GM20000 (cell line): Measurements from ENCODE around the gene OR1K1.

Experiments used
- DNase-seq: peaks from one replicate; pipeline ENCODE4 v3.0.0; 2012; ENCODE audit warnings: low spot score
- TF ChIP-seq, protein P1 (sequence below): IDR thresholded peaks from 2 replicates; pipeline ENCODE4 v1.5.1; 2012; ENCODE audit warnings: mild to moderate bottlenecking, control low read depth; ENCODE audit errors: extremely low read depth, missing control alignments

The OR1K1 gene, protein sequence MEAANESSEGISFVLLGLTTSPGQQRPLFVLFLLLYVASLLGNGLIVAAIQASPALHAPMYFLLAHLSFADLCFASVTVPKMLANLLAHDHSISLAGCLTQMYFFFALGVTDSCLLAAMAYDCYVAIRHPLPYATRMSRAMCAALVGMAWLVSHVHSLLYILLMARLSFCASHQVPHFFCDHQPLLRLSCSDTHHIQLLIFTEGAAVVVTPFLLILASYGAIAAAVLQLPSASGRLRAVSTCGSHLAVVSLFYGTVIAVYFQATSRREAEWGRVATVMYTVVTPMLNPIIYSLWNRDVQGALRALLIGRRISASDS

DNA sequence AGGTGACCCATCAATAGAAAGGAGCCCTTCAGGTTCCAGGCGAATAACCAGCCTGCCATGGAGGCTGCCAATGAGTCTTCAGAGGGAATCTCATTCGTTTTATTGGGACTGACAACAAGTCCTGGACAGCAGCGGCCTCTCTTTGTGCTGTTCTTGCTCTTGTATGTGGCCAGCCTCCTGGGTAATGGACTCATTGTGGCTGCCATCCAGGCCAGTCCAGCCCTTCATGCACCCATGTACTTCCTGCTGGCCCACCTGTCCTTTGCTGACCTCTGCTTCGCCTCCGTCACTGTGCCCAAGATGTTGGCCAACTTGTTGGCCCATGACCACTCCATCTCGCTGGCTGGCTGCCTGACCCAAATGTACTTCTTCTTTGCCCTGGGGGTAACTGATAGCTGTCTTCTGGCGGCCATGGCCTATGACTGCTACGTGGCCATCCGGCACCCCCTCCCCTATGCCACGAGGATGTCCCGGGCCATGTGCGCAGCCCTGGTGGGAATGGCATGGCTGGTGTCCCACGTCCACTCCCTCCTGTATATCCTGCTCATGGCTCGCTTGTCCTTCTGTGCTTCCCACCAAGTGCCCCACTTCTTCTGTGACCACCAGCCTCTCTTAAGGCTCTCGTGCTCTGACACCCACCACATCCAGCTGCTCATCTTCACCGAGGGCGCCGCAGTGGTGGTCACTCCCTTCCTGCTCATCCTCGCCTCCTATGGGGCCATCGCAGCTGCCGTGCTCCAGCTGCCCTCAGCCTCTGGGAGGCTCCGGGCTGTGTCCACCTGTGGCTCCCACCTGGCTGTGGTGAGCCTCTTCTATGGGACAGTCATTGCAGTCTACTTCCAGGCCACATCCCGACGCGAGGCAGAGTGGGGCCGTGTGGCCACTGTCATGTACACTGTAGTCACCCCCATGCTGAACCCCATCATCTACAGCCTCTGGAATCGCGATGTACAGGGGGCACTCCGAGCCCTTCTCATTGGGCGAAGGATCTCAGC lies at the start of gene OR1K1:
Gene OR1K1, plus strand, starts transcription at position 58 of the 995 bp plus-strand sequence. Its CDS starts 0 bp downstream, at position 58.
- no peak for DNase-seq
- TF ChIP-seq, protein P1, sequence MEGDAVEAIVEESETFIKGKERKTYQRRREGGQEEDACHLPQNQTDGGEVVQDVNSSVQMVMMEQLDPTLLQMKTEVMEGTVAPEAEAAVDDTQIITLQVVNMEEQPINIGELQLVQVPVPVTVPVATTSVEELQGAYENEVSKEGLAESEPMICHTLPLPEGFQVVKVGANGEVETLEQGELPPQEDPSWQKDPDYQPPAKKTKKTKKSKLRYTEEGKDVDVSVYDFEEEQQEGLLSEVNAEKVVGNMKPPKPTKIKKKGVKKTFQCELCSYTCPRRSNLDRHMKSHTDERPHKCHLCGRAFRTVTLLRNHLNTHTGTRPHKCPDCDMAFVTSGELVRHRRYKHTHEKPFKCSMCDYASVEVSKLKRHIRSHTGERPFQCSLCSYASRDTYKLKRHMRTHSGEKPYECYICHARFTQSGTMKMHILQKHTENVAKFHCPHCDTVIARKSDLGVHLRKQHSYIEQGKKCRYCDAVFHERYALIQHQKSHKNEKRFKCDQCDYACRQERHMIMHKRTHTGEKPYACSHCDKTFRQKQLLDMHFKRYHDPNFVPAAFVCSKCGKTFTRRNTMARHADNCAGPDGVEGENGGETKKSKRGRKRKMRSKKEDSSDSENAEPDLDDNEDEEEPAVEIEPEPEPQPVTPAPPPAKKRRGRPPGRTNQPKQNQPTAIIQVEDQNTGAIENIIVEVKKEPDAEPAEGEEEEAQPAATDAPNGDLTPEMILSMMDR, result no peak

DNA sequence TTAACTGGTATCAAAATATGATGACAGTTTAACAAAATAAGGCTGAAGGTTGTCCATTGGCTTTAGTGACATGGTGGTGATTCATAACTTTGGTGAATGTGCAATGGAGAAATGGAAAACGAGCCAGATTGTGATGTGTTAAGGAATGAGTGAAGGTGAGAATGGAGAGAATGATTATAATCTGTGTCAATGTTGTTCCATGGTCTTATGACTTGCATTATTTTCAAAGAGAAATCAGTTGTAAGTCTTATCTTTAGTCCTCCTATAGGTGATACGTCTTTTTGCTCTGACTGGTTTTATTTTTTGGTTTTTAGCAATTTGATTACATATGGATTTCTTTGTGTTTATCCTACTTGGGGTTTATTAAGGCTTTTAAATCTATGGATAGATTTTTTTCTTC lies 45.1 kb upstream of the OR1K1 start:
- TF ChIP-seq, protein P1, result no peak
- DNase-seq, result no peak

DNA sequence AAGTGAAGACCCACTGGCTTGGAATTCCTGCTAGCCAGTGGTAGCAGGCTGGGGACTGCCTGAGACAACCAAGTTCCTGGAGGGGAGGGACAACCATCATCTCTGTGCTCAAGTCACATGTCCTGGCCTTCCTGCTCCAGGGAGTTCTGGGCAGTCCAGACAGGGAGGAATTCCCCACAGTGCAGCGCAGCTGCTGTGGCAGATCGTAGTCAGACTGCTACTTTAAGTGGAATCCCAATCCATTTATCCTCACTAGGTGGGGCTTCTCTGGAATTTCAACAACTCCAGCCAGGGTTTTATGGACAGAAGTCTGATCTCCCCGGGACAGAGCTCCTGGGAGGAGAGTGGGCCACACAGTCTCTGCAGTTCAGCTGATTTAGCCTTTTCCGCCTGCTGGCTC lies 32.1 kb upstream of the OR1K1 start:
- TF ChIP-seq, protein P1, result no peak
- no peak for DNase-seq

DNA sequence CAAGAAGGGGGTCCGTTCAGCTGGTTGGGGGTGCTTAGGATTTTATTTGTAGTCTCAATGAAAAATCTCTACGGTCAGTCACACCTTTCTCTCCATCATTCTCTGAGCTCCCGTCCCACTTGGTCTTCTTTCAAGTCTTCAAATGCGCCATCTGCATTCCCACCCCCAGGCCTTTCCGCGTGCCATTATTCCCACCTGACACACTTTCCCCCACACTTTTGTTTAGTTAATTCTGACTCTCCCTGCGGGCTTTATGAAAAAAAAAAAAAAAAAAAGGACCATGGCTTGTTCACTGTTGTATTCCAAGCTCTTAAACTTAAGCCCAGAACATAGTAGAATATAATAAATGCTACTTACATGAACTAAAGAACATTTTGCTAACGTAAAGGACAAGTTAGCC lies 22.9 kb upstream of the OR1K1 start:
- TF ChIP-seq, protein P1, result no peak
- no peak for DNase-seq

DNA sequence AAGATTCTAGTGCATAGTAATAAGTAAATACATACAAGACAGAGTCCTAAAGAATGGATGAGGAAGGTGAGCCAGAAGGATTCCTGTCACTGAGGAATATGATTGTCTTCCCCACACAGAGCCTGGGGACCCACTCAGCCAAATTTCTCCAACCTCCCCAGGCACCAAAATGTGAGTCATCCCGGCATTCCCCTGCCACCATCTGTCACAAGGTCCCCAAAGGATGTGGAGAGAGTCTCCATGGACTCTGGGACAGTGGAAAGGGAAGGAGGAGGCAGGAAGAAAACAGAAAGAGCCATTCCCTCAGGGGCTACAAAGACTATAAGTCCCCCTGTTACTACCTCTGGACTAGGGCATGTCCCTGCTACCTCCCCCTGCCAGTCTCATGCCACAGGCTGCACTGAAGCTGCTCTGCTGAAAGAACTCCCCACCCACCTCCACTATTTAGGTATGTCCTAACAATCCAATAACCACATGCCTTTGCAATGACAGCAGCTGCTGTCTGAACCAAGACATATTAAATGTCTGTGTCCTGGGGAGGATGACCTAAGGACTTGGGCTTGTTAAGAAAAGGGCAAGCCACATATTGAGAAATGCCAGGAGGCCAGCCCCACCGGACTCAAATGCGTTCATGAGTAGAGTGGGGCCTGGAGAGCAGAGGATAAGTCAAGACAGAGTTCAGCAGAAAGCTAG lies 21.8 kb upstream of the OR1K1 start:
- no peak for DNase-seq
- TF ChIP-seq, protein P1, result no peak

DNA sequence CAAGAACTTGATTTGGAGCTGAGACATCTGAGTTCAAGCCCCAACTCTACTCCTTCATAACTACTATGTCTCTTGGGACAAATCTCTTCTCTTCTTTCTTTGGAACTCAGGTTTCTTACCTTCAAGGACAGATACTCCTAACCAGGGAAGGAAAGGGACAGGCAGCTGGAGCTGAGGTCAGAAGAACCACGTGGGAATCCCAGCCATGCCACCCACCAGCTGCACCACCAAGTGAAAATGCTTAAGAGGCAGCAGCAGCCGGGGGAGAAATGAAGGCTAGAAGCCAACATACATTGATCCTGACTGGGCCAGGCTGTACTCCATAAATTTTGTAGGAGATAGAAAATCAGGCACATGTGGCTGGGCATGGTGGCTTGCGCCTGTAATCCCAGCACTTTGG lies 20.7 kb upstream of the OR1K1 start:
- DNase-seq, result no peak
- TF ChIP-seq, protein P1, result no peak

DNA sequence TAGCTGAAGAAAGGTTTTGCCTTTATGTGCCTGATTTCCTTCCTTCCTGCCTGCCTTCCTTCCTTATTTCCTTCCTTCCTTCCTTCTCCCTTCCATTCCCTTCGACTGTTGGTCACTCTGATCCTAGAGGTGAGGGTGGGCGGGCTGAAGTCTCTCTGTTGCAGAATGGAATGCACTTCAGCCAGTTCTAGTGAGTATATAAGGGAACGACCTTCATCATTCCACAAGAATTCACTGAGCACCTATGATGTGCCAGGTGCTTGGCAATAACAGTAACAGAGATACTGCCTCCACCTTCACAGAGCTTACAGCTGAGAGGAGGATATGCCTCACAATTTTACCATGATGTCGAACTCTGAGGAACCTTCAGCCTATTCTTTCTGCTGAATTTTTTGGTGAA lies 19.9 kb upstream of the OR1K1 start:
- DNase-seq, result no peak
- TF ChIP-seq, protein P1, result no peak
